Right lobe of liver (tissue), 6 donors: ENCODE results near the gene SNX9. TPM values are rescaled to one million over a fixed set of nuclear protein-coding genes. Genes with fewer than 3 reads are reported as not detected.

Experiments
- ATAC-seq, 4 donors: fragments of 200-7000 bp; cut with Tn5 transposase; one replicate each; pipeline ENCODE4 v1.9.1; 2020; ENCODE audit warnings: mild to moderate bottlenecking in 4 of 4, moderate library complexity in 4 of 4
- DNase-seq, 3 donors: peaks; one replicate each; pipeline ENCODE4 v3.0.0-alpha.2; 2020
- H3K27ac ChIP-seq, 3 donors: fragments of 200-600 bp; one replicate each; pipeline ENCODE4 v1.8.0; 2022
- H3K27me3 ChIP-seq, 2 donors: fragments of 200-600 bp; one replicate each; pipeline ENCODE4 v1.8.0; 2022
- H3K36me3 ChIP-seq, 4 donors: fragments of 200-600 bp; sonication (generic) in 1 of 4; one replicate each; pipeline versions ENCODE4 v1.5.1 to v1.8.0; 2017 to 2022; ENCODE audit warnings: control low read depth in 1 of 4
- H3K4me1 ChIP-seq, 4 donors: fragments of 200-600 bp; sonication (generic) in 1 of 4; one replicate each; pipeline versions ENCODE4 v1.5.1 to v1.8.0; 2017 to 2022; ENCODE audit warnings: control low read depth in 1 of 4
- H3K4me3 ChIP-seq, 3 donors: fragments of 200-600 bp; one replicate each; pipeline ENCODE4 v1.8.0; 2022
- H3K9me3 ChIP-seq, 4 donors: fragments of 200-600 bp; sonication (generic) in 1 of 4; one replicate each; pipeline versions ENCODE4 v1.5.1 to v1.8.0; 2017 to 2022; ENCODE audit warnings: control low read depth in 1 of 4
- POLR2A ChIP-seq: fragments of 450-650 bp; IDR thresholded peaks from one replicate; pipeline ENCODE4 v1.6.1; 2017; ENCODE audit warnings: antibody characterized with exemption, mild to moderate bottlenecking
- WGBS: methylation state at CpG from one replicate; pipeline ENCODE4 v1.1.6; 2018; ENCODE audit warnings: low coverage, low lambda C conversion rate; ENCODE audit not compliant: insufficient coverage; ENCODE audit errors: missing lambda C conversion rate; 5-methylcytosine and 5-hydroxymethylcytosine counted together
- intact Hi-C, 2 donors: fragments of 100-400 bp; cut with DNase I; formaldehyde crosslinking; loops; one replicate each; pipeline versions ENCODE4 v1.11.2 to v1.14.1; 2022
- total RNA-seq, 6 experiments: library from RNA; depleted of rRNA in 2 of 6; stranded (reverse); fragments of >200 nt in 2 of 6; fragmentation: NEBNext Ultra II Directional in 3 of 6; extraction: Animal tissue kit (Norgen Biotek cat#: 25700) in 3 of 6; gene quantifications; one replicate each; pipeline versions ENCODE4 v1.1.0 to v1.2.4, GENCODE V29; 2016 to 2023
- TF ChIP-seq, protein P1 (sequence below), 4 donors: fragments of 200-600 bp in 3 of 4; fragments of 450-650 bp in 1 of 4; IDR thresholded peaks; one replicate each; pipeline versions ENCODE4 v1.5.1 to v1.8.0; 2016 to 2022; ENCODE audit warnings: antibody characterized with exemption in 4 of 4, mild to moderate bottlenecking in 2 of 4
- donor health status: DM: no; HTN: yes; CAD: no.
- donor health status: DM: no; HTN: no; CAD: no.
- donor health status: DM: no; HTN: no; CAD: no.
- donor health status: DM: no; HTN: yes; CAD: no.
- donor health status: DM: no; HTN: yes; CAD: no.

Gene SNX9
- total RNA-seq, 6 experiments from 2014 or later = 24.6 to 38.0 (median 29.3) TPM

- WGBS = 21% methylated on average over 7 of the region's 7 CpGs
- peaks cover 0 to 24% (median 10%) of the 10 kb centered on the region in 4 donors for H3K4me1 ChIP-seq
- H3K27me3 ChIP-seq = no peaks in the 10 kb centered on the region
- H3K27ac ChIP-seq = no peak overlapping the region
- no peaks in the 10 kb centered on the region for H3K9me3 ChIP-seq
- H3K36me3 ChIP-seq = no peaks in the 10 kb centered on the region
- DNase-seq (no peak), ATAC-seq (peak; percentile 77 to 84 (median 78))
- intact Hi-C loops = no loop called here
- TF ChIP-seq, protein P1, sequence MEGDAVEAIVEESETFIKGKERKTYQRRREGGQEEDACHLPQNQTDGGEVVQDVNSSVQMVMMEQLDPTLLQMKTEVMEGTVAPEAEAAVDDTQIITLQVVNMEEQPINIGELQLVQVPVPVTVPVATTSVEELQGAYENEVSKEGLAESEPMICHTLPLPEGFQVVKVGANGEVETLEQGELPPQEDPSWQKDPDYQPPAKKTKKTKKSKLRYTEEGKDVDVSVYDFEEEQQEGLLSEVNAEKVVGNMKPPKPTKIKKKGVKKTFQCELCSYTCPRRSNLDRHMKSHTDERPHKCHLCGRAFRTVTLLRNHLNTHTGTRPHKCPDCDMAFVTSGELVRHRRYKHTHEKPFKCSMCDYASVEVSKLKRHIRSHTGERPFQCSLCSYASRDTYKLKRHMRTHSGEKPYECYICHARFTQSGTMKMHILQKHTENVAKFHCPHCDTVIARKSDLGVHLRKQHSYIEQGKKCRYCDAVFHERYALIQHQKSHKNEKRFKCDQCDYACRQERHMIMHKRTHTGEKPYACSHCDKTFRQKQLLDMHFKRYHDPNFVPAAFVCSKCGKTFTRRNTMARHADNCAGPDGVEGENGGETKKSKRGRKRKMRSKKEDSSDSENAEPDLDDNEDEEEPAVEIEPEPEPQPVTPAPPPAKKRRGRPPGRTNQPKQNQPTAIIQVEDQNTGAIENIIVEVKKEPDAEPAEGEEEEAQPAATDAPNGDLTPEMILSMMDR (IDR thresholded peaks at IDR 0.05) = no peak
- no peak for TF ChIP-seq POLR2A
- no peak overlapping the region for H3K4me3 ChIP-seq
These were observed 36.9 kb downstream of the SNX9 start for GRCh38 chr6:157859775-157860504.

- ATAC-seq = peak in 1 of 4 donors; percentile 29
- no peak for TF ChIP-seq POLR2A
- TF ChIP-seq, protein P1 (IDR thresholded peaks at IDR 0.05) = no peak
- DNase-seq = no peak
- WGBS = 22% methylated on average over 4 of the region's 4 CpGs
- intact Hi-C loops = no loop called here
- no peak overlapping the region for H3K4me3 ChIP-seq
- H3K4me1 ChIP-seq = peaks cover 0 to 24% (median 10%) of the 10 kb centered on the region in 4 donors
- no peaks in the 10 kb centered on the region for H3K36me3 ChIP-seq
- H3K27ac ChIP-seq = no peak overlapping the region
- no peaks in the 10 kb centered on the region for H3K27me3 ChIP-seq
- no peaks in the 10 kb centered on the region for H3K9me3 ChIP-seq
These were observed 37.5 kb downstream of the SNX9 start for GRCh38 chr6:157860505-157860991.

GRCh38 chr6:157861184-157861583, 38.1 kb downstream of the SNX9 start:
- intact Hi-C loops = no loop called here
- H3K4me1 ChIP-seq = peaks cover 0 to 24% (median 10%) of the 10 kb centered on the region in 4 donors
- DNase-seq (no peak), ATAC-seq (peak in 3 of 4 donors; percentile 12 to 48 (median 20))
- H3K36me3 ChIP-seq = no peaks in the 10 kb centered on the region
- H3K9me3 ChIP-seq = no peaks in the 10 kb centered on the region
- no peak overlapping the region for H3K27ac ChIP-seq
- WGBS = 79% methylated on average over 4 of the region's 4 CpGs
- H3K27me3 ChIP-seq = no peaks in the 10 kb centered on the region
- H3K4me3 ChIP-seq = no peak overlapping the region
- no peak for TF ChIP-seq POLR2A
- TF ChIP-seq, protein P1 (IDR thresholded peaks at IDR 0.05) = no peak

GRCh38 chr6:157861814-157862213, 38.8 kb downstream of the SNX9 start:
- Histone ChIP-seq H3K4me3 (no peak overlapping the region), H3K27me3 (no peaks in the 10 kb centered on the region), H3K36me3 (no peaks in the 10 kb centered on the region), H3K27ac (no peak overlapping the region), H3K4me1 (peaks cover 0 to 24% (median 10%) of the 10 kb centered on the region in 4 donors), H3K9me3 (no peaks in the 10 kb centered on the region)
- DNase-seq = no peak
- TF ChIP-seq, protein P1 (IDR thresholded peaks at IDR 0.05) = no peak
- TF ChIP-seq POLR2A = no peak
- 80% methylated on average over 3 of the region's 3 CpGs for WGBS
- ATAC-seq = peak in 2 of 4 donors; percentile 43 to 75
- intact Hi-C loops = no loop called here
